GM12891 (cell line): ENCODE results near the gene DSC2.

Experiments
- PAX5 ChIP-seq: IDR thresholded peaks from 2 replicates; pipeline ENCODE4 v1.6.1; 2011; ENCODE audit warnings: low read length, moderate library complexity, mild to moderate bottlenecking; ENCODE audit not compliant: insufficient read depth, severe bottlenecking
- POLR2A ChIP-seq: IDR thresholded peaks from 2 replicates; pipeline ENCODE4 v1.6.1; 2011; ENCODE audit warnings: low read depth, low read length, control low read depth
- POLR2AphosphoS5 ChIP-seq: IDR thresholded peaks from 2 replicates; pipeline ENCODE4 v1.6.1; 2011; ENCODE audit warnings: low read depth, low read length, control low read depth
- POU2F2 ChIP-seq: IDR thresholded peaks from 2 replicates; pipeline ENCODE4 v1.6.1; 2011; ENCODE audit warnings: low read depth, mild to moderate bottlenecking, control low read depth, low read length, moderate library complexity
- SPI1 ChIP-seq: IDR thresholded peaks from 2 replicates; pipeline ENCODE4 v1.6.1; 2011; ENCODE audit warnings: low read depth, low read length, control low read depth
- TAF1 ChIP-seq: IDR thresholded peaks from 2 replicates; pipeline ENCODE4 v1.6.1; 2011; ENCODE audit warnings: low read depth, low read length, control low read depth

DNA sequence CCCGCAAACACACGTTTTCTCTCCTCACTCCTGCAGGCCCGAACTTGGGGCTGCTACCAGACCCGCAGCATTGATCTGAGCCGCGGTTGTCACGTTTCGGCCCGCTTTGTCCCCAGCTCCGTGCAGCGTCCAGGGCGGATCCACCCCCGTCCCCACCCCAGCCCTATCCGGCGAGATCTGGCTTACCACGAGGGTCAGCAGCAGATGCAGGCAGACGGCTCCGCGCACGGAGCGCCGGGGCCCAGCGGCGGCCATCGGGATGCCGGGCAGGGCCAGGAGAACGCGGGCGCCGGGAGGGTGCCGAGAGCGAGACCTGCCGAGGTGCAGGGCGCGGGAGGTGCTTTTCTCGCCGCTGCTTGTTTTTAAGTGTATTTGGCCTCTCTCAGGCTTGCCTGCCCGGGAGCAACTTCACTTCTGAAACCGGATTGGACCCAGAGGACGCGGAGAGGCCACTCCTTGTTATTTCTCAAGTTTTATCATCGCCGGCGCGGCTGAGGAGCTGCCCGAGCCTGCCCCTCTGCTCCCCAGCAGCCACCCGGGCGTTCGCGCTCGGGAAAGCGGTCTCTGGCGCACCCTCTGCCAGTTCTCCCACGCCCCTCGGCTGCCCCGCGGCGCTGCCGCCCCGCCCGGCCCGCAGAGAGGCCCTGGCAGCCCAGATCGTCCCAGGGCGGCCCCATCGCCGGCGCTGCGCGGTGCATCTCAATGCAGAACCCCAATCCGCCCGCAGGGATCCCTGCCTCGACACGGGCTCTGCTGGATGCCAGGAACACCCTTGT lies 59.6 kb downstream of the DSC2 start, which contains the start of gene DSC3:
- TF ChIP-seq TAF1 (no peak), POLR2AphosphoS5 (no peak), POLR2A (no peak), PAX5 (no peak), SPI1 (no peak), POU2F2 (no peak)
